Measurements from ENCODE around the gene LRG1.

Gene LRG1

DNA sequence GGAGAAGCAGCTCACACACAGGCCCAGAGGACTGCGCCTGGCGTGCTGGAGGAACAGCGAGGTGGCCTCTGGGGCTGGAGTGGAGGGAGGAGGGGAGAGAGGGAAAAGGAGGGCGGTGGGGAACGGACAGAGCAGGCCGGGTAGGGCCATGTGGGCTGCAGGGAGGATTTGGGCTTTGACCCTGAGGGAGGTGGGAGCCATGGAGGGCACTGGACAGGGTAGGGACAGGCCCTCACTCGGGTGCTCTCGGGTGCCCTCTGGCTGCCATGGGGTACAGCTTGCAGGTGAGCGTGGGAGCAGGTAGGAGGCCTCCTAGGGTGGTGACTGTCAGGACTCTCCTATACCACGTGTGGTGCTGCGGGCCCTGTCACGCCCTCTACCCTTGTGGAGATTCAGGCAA lies 44.4 kb downstream of the LRG1 start:
- DNase-seq (ENCODE audit: low read depth in 2 of 2): no peak

- no peak for DNase-seq (ENCODE audit: low read depth in 2 of 2)
These were observed 45.2 kb downstream of the LRG1 start for GRCh38 chr19:4494691-4495064.

DNA sequence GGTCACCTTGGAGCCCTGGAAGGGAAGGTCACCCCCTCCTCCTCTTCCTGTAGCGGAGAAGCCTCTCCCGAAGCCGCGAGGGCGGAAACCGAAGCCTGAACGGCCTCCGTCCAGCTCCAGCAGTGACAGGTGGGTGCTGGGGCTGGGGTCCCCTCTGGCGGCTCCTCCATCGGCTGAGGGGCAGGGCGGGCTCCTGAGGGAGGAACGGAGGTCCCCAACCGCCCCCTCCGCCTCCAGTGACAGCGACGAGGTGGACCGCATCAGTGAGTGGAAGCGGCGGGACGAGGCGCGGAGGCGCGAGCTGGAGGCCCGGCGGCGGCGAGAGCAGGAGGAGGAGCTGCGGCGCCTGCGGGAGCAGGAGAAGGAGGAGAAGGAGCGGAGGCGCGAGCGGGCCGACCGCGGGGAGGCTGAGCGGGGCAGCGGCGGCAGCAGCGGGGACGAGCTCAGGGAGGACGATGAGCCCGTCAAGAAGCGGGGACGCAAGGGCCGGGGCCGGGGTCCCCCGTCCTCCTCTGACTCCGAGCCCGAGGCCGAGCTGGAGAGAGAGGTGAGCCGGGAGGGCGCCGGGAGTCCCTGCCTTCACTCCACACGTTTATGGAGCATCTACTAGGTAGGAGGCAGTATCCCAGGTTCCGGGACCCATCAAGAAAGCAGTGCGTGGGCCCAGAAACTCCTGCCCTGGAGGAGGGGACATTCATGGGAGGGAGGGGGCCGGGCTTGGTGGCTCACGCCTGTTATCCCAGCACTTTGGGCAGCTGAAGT lies 45.7 kb downstream of the LRG1 start:
- DNase-seq (ENCODE audit: low read depth in 2 of 2): no peak

GRCh38 chr19:4493104-4493928 lies 46.5 kb downstream of the LRG1 start:
- DNase-seq (ENCODE audit: low read depth in 2 of 2): no peak

DNA sequence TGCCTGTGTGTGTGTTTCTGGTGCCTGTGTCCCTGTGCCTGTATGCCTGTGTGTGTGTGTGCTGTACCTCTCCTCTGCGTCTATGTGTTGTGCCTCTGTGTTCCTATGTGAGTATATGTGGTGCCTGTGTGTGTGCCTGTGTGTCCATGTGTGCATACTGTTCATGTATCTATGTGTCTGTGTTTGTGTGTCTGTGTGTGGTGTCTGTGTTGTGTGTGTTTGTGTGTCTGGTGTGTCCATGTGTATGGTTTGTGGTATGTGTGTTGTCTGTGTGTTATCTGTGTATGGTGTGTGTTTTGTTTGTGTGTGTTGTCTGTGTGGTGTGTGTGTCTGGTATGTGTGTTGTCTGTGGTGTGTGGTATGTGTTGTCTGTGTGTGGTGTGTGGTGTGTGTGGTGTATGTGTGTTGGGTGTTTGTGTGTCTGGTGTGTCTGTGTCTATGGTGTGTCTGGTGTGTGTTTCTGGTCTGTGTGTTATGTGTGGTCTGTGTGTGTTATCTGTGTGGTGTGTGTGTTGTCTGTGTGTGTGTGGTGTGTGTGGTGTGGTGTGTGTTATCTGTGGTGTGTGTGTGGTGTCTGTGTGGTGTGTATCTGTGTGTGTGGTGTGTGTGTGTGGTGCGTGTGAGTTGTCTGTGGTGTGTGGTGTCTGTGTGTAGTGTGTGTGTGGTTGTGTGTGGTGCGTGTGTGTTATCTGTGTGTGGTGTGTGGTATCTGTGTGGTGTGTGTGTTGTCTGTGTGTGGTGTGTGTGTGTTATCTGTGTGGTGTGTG lies 47.3 kb downstream of the LRG1 start:
- DNase-seq (ENCODE audit: low read depth in 2 of 2): no peak

GRCh38 chr19:4491446-4491845 lies 48.4 kb downstream of the LRG1 start:
- DNase-seq (ENCODE audit: low read depth in 2 of 2): no peak

DNA sequence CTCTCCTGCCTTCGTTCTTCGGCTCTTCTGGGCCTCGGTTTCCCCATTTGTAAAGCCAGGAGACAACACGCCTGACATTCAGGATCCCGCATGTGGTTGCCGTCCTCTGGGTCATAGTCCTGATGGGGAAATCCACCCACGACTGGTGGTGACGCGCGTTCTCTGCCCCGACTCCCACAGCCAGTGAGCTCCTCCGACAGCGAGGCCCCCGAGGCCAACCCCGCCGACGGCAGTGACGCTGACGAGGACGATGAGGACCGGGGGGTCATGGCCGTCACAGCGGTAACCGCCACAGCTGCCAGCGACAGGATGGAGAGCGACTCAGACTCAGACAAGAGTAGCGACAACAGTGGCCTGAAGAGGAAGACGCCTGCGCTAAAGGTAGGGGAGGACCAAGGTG lies 51.3 kb downstream of the LRG1 start:
- no peak for DNase-seq (ENCODE audit: low read depth in 2 of 2)

DNA sequence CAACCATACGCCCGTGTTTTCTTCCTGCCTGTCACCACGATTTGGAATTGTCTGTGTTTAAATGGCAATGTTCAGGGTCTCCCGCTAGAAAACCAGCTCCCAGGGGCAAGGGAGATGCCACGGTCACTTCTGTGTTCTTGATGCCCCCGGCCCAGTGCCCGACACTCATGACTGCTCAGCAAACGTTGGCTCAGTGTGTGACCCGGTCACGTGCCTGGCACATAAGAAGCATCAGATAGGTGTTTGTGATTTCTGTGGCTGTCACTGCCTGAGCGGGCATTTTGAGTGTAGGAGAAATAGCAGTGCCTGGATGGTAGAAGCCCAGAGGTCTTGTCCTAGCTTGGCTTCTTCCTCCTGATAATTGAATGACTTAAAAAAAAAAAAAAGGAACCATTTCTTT lies 52.3 kb downstream of the LRG1 start:
- DNase-seq (ENCODE audit: low read depth in 2 of 2): no peak

Measured in stimulated activated CD4-positive, alpha-beta T cell treated with anti-CD3 and anti-CD28 coated beads, Interleukin-15, amount 100 ng/mL, for 48 hours (primary cell).